Brain microvascular endothelial cell (primary cell): Measurements from ENCODE around the gene LUC7L2.

Experiments used
- DNase-seq: peaks from one replicate; pipeline ENCODE4 v3.0.0-alpha.2; 2020
- H3K27ac ChIP-seq: fragments of 250-450 bp; sonication (Bioruptor Pico); 2 replicates; pipeline ENCODE4 v1.5.1; 2020; ENCODE audit warnings: mild to moderate bottlenecking, moderate library complexity
- H3K27me3 ChIP-seq: fragments of 250-450 bp; sonication (Bioruptor Pico); replicated peaks from 2 replicates; pipeline ENCODE4 v1.5.1; 2020; ENCODE audit warnings: mild to moderate bottlenecking
- H3K36me3 ChIP-seq: fragments of 250-450 bp; sonication (Bioruptor Pico); replicated peaks from 2 replicates; pipeline ENCODE4 v1.5.1; 2020; ENCODE audit warnings: mild to moderate bottlenecking
- H3K4me3 ChIP-seq: 2 replicates; pipeline ENCODE4 v1.5.1; 2011; ENCODE audit warnings: low read depth, mild to moderate bottlenecking, control low read depth, low read length, moderate library complexity
- CTCF ChIP-seq: IDR thresholded peaks from 2 replicates; pipeline ENCODE4 v1.5.1; 2011; ENCODE audit warnings: low read depth, mild to moderate bottlenecking, moderate library complexity, low read length, control low read depth, inconsistent platforms; ENCODE audit errors: missing control alignments
- in situ Hi-C: cut with HindIII; loops from 2 replicates; pipeline ENCODE4 v1.10.0; 2017; ENCODE audit warnings: low sequenced_read_pairs, low pct_ligation_motif_present

The LUC7L2 gene

GRCh38 chr7:139367438-139368155 lies 7.9 kb downstream of the LUC7L2 start:
- DNase-seq = no peak
- H3K27ac ChIP-seq = no peak overlapping the region
- no peak overlapping the region for H3K4me3 ChIP-seq
- in situ Hi-C loops = no loop called here
- H3K36me3 ChIP-seq = peaks cover 3% of the 10 kb centered on the region
- TF ChIP-seq CTCF = no peak
- H3K27me3 ChIP-seq = no peaks in the 10 kb centered on the region

- no peak for TF ChIP-seq CTCF
- in situ Hi-C loops = no loop called here
- no peak for DNase-seq
- Histone ChIP-seq H3K27me3 (no peaks in the 10 kb centered on the region), H3K4me3 (no peak overlapping the region), H3K36me3 (peaks cover under 1% of the 10 kb centered on the region), H3K27ac (no peak overlapping the region)
Measured at GRCh38 chr7:139370301-139370942, 10.7 kb downstream of the LUC7L2 start.

- in situ Hi-C loops = no loop called here
- DNase-seq = no peak
- TF ChIP-seq CTCF = no peak
- no peak overlapping the region for H3K27ac ChIP-seq
- peaks cover under 1% of the 10 kb centered on the region for H3K36me3 ChIP-seq
- H3K27me3 ChIP-seq = no peaks in the 10 kb centered on the region
- no peak overlapping the region for H3K4me3 ChIP-seq
Measured at GRCh38 chr7:139370943-139371313, 11.2 kb downstream of the LUC7L2 start.

GRCh38 chr7:139374246-139374645 lies 14.6 kb downstream of the LUC7L2 start:
- Histone ChIP-seq H3K27me3 (no peaks in the 10 kb centered on the region), H3K36me3 (peaks cover 19% of the 10 kb centered on the region), H3K4me3 (no peak overlapping the region), H3K27ac (no peak overlapping the region)
- TF ChIP-seq CTCF = no peak
- no peak for DNase-seq
- in situ Hi-C loops = no loop called here

- in situ Hi-C loops = no loop called here
- H3K36me3 ChIP-seq = peaks cover 24% of the 10 kb centered on the region
- no peak for TF ChIP-seq CTCF
- no peak overlapping the region for H3K4me3 ChIP-seq
- H3K27ac ChIP-seq = no peak overlapping the region
- DNase-seq = no peak
- H3K27me3 ChIP-seq = no peaks in the 10 kb centered on the region
Measured at GRCh38 chr7:139382439-139382838, 22.7 kb downstream of the LUC7L2 start.
